Stomach smooth muscle (tissue), 2 donors: ENCODE results near the gene OSGIN1.

Experiments
- H3K27ac ChIP-seq: one replicate; pipeline ENCODE4 v1.7.0; 2013; ENCODE audit warnings: mild to moderate bottlenecking, low read length, inconsistent platforms
- H3K27me3 ChIP-seq, 2 donors: one replicate each; pipeline ENCODE4 v1.7.0; 2013; ENCODE audit warnings: low read length in 2 of 2; ENCODE audit not compliant: insufficient read depth in 2 of 2, control insufficient read depth in 1 of 2
- H3K36me3 ChIP-seq, 2 donors: one replicate each; pipeline ENCODE4 v1.7.0; 2013; ENCODE audit warnings: low read length in 2 of 2; ENCODE audit not compliant: control insufficient read depth in 2 of 2, insufficient read depth in 2 of 2
- H3K4me1 ChIP-seq: one replicate; pipeline ENCODE4 v1.7.0; 2013; ENCODE audit warnings: low read length; ENCODE audit not compliant: control insufficient read depth, insufficient read depth
- H3K4me3 ChIP-seq, 2 donors: one replicate each; pipeline ENCODE4 v1.7.0; 2013; ENCODE audit warnings: low read length in 2 of 2
- H3K9ac ChIP-seq, 2 donors: one replicate each; pipeline ENCODE4 v1.7.0; 2013; ENCODE audit warnings: low read length in 2 of 2, mild to moderate bottlenecking in 1 of 2
- H3K9me3 ChIP-seq, 2 donors: one replicate each; pipeline ENCODE4 v1.7.0; 2013; ENCODE audit warnings: low read length in 2 of 2; ENCODE audit not compliant: control insufficient read depth in 2 of 2
- donor health status: healthy.
- donor health status: Pancreatic carcinoma.

OSGIN1 gene

GRCh38 chr16:83915081-83915480 lies 38.0 kb upstream of the OSGIN1 start:
- no peaks in the 10 kb centered on the region for H3K9me3 ChIP-seq
- peaks cover 71% of the 10 kb centered on the region in 2 donors for H3K36me3 ChIP-seq

DNA sequence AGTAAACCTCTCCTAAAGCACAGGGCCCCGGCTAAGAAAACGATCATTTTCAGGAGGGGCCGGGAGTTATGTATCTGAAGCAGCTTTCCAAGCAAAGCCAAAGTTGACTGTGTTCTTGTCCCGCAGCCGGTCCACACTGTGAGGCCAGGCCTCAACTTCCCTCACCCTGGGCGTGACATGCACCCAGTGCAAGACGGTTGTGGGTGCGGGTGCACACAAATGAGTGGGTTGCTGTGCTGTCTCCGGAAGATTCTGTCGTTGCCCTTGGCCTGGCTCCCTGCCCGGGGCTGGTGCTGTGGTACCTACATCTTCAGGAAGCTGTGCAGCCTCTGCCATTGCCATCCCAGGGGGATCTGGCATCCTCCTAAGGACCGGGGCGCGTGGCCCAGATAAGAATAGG lies 37.5 kb upstream of the OSGIN1 start:
- Histone ChIP-seq H3K4me1 (no peaks in the 10 kb centered on the region), H3K27ac (no peak overlapping the region), H3K9ac (no peak overlapping the region), H3K27me3 (no peaks in the 10 kb centered on the region), H3K36me3 (peaks cover 74 to 75% of the 10 kb centered on the region in 2 donors), H3K4me3 (no peak overlapping the region), H3K9me3 (no peaks in the 10 kb centered on the region)

More at GRCh38 chr16:83915081-83915480, 38.0 kb upstream of the OSGIN1 start:
- Histone ChIP-seq H3K27me3 (no peaks in the 10 kb centered on the region), H3K4me3 (no peak overlapping the region), H3K9ac (no peak overlapping the region), H3K27ac (no peak overlapping the region), H3K4me1 (no peaks in the 10 kb centered on the region)

DNA sequence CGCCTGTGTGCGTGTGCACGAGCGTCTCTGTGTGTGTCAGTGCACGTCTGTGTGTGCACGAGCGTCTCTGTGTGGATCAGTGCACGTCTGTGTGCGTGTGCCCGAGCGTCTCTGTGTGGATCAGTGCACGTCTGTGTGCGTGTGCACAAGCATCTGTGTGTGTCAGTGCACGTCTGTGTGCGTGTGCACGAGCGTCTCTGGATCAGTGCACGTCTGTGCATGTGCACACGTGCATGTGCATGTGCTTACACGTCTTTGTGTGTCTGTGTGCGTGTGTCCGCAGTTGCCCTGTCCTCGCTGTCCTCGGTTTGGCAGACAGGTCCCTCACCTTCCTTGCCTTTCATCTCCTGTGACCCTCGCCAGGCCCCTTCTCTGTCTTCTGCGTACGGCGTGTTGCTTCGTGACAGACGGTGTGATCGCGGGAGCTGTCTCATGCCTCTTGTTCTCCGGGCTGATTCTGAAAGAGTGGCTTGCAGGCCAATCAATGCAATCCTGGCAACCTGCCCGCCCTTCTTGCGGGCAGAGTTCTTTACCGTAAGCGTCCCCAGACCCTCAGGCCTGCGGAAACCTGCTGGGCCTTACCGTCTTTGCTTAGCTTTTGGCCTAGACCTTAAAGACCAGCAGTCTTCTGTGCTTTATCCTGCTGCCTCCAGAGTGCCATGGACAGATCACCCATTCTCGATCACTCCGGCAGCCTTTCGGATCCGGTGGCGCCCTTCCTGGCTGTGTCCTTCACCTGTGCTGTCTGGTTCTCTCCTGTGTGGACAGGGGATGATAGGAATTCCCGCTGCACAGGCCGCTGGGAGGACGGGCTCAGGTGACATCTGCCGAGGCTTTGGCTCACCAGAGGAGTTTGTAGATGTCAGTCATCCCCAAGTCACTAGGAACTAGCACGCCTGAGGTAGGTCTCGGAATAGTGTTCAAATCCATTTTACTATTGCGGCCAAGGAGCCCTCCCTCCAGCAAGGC lies 35.6 kb upstream of the OSGIN1 start:
- H3K27ac ChIP-seq = no peak overlapping the region
- peaks cover 66 to 68% of the 10 kb centered on the region in 2 donors for H3K36me3 ChIP-seq
- H3K27me3 ChIP-seq = no peaks in the 10 kb centered on the region
- H3K9ac ChIP-seq = no peak overlapping the region
- no peaks in the 10 kb centered on the region for H3K4me1 ChIP-seq
- no peak overlapping the region for H3K4me3 ChIP-seq
- H3K9me3 ChIP-seq = no peaks in the 10 kb centered on the region

- Histone ChIP-seq H3K27me3 (no peaks in the 10 kb centered on the region), H3K4me1 (no peaks in the 10 kb centered on the region), H3K9me3 (no peaks in the 10 kb centered on the region), H3K9ac (no peak overlapping the region), H3K4me3 (no peak overlapping the region), H3K27ac (no peak overlapping the region), H3K36me3 (peaks cover 40% of the 10 kb centered on the region in 2 donors)
Observed at GRCh38 chr16:83920894-83921491, 32.0 kb upstream of the OSGIN1 start.

- peaks cover 19 to 20% of the 10 kb centered on the region in 2 donors for H3K36me3 ChIP-seq
- H3K9me3 ChIP-seq = no peaks in the 10 kb centered on the region
- H3K4me1 ChIP-seq = peaks cover 11% of the 10 kb centered on the region
- no peak overlapping the region for H3K9ac ChIP-seq
- H3K4me3 ChIP-seq = no peak overlapping the region
- H3K27ac ChIP-seq = no peak overlapping the region
- H3K27me3 ChIP-seq = no peaks in the 10 kb centered on the region
Observed at GRCh38 chr16:83923581-83924365, 29.3 kb upstream of the OSGIN1 start.

- Histone ChIP-seq H3K27me3 (no peaks in the 10 kb centered on the region), H3K36me3 (peaks cover 10 to 14% of the 10 kb centered on the region in 2 donors), H3K27ac (no peak overlapping the region), H3K9me3 (no peaks in the 10 kb centered on the region), H3K4me1 (peaks cover 11% of the 10 kb centered on the region), H3K9ac (no peak overlapping the region), H3K4me3 (no peak overlapping the region)
Observed at GRCh38 chr16:83924686-83925085, 28.4 kb upstream of the OSGIN1 start.

GRCh38 chr16:83925095-83925905 lies 27.7 kb upstream of the OSGIN1 start:
- H3K9ac ChIP-seq = no peak overlapping the region
- no peak overlapping the region for H3K4me3 ChIP-seq
- H3K9me3 ChIP-seq = no peaks in the 10 kb centered on the region
- peaks cover 11% of the 10 kb centered on the region for H3K4me1 ChIP-seq
- no peaks in the 10 kb centered on the region for H3K27me3 ChIP-seq
- H3K27ac ChIP-seq = no peak overlapping the region
- peaks cover 4 to 8% of the 10 kb centered on the region in 2 donors for H3K36me3 ChIP-seq

- Histone ChIP-seq H3K9me3 (no peaks in the 10 kb centered on the region), H3K4me1 (peaks cover 11% of the 10 kb centered on the region), H3K27ac (no peak overlapping the region), H3K9ac (no peak overlapping the region), H3K27me3 (no peaks in the 10 kb centered on the region), H3K4me3 (peak overlapping the region in 1 of 2 donors; percentile 29), H3K36me3 (peaks cover 0 to 7% of the 10 kb centered on the region in 2 donors)
Observed at GRCh38 chr16:83925957-83926725, 26.9 kb upstream of the OSGIN1 start.

DNA sequence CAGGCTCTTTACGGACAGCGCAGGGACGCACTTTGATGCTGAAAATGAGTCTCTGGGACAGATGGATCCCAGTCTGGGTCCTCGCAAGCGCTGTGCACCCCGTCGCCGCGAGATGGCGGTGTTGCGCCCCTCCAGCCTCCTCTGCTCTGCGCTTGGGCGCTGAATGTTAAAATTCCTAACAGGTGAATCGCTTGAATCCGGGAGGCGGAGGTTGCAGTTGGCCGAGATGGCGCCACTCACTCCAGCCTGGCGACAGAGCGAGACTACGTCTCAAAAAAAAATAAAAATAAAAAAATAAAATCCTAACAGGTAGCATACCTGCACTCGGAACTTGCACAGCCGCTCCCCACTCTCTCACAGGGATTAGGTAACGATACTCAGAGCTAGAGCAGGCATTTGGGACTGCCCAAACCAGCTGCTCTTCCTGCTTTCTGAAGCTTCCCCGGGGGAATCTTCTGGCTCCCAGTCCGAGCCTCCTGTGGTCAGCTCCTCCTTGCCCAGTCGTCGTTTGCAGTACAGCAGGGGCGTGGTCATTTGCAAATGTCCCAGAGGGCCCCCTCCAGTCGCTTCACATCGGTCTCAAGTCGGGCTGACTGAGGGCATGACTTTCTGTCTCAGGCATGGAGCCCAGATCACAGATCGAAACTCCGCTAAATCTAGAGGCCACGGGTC lies 26.2 kb upstream of the OSGIN1 start:
- Histone ChIP-seq H3K9ac (no peak overlapping the region), H3K9me3 (no peaks in the 10 kb centered on the region), H3K36me3 (peaks cover 0 to 5% of the 10 kb centered on the region in 2 donors), H3K4me1 (peaks cover 11% of the 10 kb centered on the region), H3K27ac (no peak overlapping the region), H3K27me3 (no peaks in the 10 kb centered on the region), H3K4me3 (peak overlapping the region in 1 of 2 donors; percentile 29)
